ENCODE data around the gene HBE1.

DNA sequence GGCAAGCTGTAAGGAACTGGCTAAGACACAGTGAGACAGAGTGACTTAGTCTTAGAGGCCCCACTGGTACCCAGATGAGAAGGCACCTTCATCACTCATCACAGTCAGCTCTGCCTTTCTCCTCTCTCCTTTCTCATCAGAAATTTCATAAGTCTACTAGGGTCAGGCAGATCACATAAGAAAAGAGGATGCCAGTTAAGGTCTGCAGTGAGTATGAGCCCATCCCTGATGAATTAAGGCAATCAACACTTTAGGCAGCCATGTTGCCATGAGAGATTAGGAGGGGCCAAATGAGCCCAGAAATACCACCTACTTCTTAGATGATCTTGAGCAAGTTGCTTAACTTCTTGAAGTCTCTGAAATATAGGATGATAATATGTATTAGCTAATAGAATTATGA, 11.9 kb upstream of the HBE1 start:
- TF ChIP-seq, protein P1, sequence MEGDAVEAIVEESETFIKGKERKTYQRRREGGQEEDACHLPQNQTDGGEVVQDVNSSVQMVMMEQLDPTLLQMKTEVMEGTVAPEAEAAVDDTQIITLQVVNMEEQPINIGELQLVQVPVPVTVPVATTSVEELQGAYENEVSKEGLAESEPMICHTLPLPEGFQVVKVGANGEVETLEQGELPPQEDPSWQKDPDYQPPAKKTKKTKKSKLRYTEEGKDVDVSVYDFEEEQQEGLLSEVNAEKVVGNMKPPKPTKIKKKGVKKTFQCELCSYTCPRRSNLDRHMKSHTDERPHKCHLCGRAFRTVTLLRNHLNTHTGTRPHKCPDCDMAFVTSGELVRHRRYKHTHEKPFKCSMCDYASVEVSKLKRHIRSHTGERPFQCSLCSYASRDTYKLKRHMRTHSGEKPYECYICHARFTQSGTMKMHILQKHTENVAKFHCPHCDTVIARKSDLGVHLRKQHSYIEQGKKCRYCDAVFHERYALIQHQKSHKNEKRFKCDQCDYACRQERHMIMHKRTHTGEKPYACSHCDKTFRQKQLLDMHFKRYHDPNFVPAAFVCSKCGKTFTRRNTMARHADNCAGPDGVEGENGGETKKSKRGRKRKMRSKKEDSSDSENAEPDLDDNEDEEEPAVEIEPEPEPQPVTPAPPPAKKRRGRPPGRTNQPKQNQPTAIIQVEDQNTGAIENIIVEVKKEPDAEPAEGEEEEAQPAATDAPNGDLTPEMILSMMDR (IDR thresholded peaks at IDR 0.05 in 8 of 11, conservative IDR thresholded peaks at IDR 0.05 in 3 of 11) = no peak
- no peak for TF ChIP-seq POLR2A (IDR thresholded peaks at IDR 0.05)

Data from spleen (tissue), 7 donors.